HG02759 (cell line): ENCODE results near the gene SOCS1.

Experiments
- ATAC-seq: cut with Tn5 transposase; IDR thresholded peaks from one replicate; pipeline ENCODE4 v1.9.1; 2021; ENCODE audit warnings: mild to moderate bottlenecking, moderate library complexity; ENCODE audit not compliant: unreplicated experiment

SOCS1 gene

GRCh38 chr16:11263737-11264136, 7.7 kb upstream of the SOCS1 start:
- ATAC-seq, result no peak

GRCh38 chr16:11262915-11263314, 6.9 kb upstream of the SOCS1 start:
- no peak for ATAC-seq

- ATAC-seq, result no peak
These were observed 4.6 kb upstream of the SOCS1 start for GRCh38 chr16:11260596-11260966.

- no peak for ATAC-seq
These were observed 3.9 kb upstream of the SOCS1 start for GRCh38 chr16:11259655-11260595.

- ATAC-seq, result no peak
These were observed 2.8 kb upstream of the SOCS1 start for GRCh38 chr16:11258553-11259492.

- no peak for ATAC-seq
These were observed 1.3 kb upstream of the SOCS1 start for GRCh38 chr16:11257131-11257938.

GRCh38 chr16:11256661-11257130, 692 bp upstream of the SOCS1 start:
- no peak for ATAC-seq

- peak; percentile 2 for ATAC-seq
These were observed 879 bp downstream of the SOCS1 start for GRCh38 chr16:11254913-11255736.

GRCh38 chr16:11253995-11254912, 1.8 kb downstream of the SOCS1 start:
- ATAC-seq, result no peak

- ATAC-seq, result no peak
These were observed 2.7 kb downstream of the SOCS1 start for GRCh38 chr16:11253009-11253994.

- ATAC-seq, result no peak
These were observed 3.5 kb downstream of the SOCS1 start for GRCh38 chr16:11252482-11252931.

GRCh38 chr16:11251525-11252481, 4.2 kb downstream of the SOCS1 start:
- no peak for ATAC-seq

GRCh38 chr16:11250786-11251524, 5.0 kb downstream of the SOCS1 start:
- no peak for ATAC-seq

GRCh38 chr16:11250091-11250785, 5.8 kb downstream of the SOCS1 start:
- ATAC-seq, result no peak
